Stimulated activated CD4-positive, alpha-beta T cell treated with anti-CD3 and anti-CD28 coated beads, Interleukin-15, amount 100 ng/mL, for 24 hours (primary cell): Measurements from ENCODE around the gene GTF2A2.
A peak's percentile ranks its signal among the peaks of the same experiment; 100 is the strongest.

Experiments used
- DNase-seq: peaks from one replicate; pipeline ENCODE4 v3.0.0-alpha.2; 2020

GTF2A2 gene

GRCh38 chr15:59596640-59597039 lies 60.7 kb downstream of the GTF2A2 start:
- DNase-seq, result no peak

GRCh38 chr15:59595434-59595915 lies 61.8 kb downstream of the GTF2A2 start:
- DNase-seq, result no peak

- no peak for DNase-seq
Measured at GRCh38 chr15:59594991-59595390, 62.3 kb downstream of the GTF2A2 start.

- no peak for DNase-seq
Measured at GRCh38 chr15:59594493-59594942, 62.8 kb downstream of the GTF2A2 start.

- no peak for DNase-seq
Measured at GRCh38 chr15:59591356-59591755, 66.0 kb downstream of the GTF2A2 start.

GRCh38 chr15:59590027-59590426 lies 67.3 kb downstream of the GTF2A2 start:
- peak; percentile 10 for DNase-seq
